PC-9 (cell line): ENCODE data around the gene CCNL1.

Experiments used
- CTCF ChIP-seq: fragments of 200-600 bp; sonication (generic); conservative IDR thresholded peaks from 2 replicates; pipeline ENCODE4 v1.6.1; 2017; ENCODE audit warnings: mixed run types, antibody characterized with exemption, mild to moderate bottlenecking, moderate library complexity
- EZH2 ChIP-seq: fragments of 200-600 bp; sonication (generic); IDR thresholded peaks from 2 replicates; pipeline ENCODE4 v1.8.0; 2017; ENCODE audit warnings: antibody characterized with exemption, low read depth

DNA sequence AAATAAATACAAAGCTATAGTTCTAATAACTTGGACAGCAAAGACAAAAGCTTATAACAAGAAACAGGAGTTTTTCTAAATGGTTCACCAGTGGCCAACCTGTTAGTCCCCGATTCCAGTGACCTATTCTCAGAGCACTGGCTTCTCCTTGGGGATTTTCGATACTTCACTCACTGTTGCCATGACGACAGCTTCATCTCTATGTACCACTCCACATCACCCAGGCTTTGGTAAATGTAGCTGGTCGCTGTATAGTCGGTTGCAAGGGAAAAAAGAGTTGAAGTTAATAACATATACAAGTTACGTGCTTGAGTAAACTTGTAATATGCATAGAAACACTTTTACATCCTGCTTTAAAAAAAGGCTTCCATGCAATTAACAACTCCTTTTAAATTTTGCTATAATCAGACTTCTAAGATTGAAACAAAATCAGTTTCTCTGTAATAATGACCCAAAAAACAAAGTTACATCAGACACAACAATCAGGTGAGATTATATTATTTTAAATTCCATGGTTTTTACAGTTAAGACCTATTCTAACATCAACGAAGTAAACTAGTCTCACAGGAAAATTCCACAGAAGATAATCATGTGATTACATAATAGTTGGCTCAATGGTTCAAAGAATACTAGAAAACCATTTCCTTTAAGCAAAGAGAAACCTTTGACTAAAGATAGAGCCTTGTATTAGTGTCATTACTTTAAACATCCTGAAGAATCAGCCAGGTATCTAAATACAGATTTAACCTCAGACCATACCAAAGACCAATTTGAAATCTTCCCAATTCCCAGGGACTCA is 2.9 kb downstream of the CCNL1 start:
- no peak for TF ChIP-seq CTCF
- no peak for TF ChIP-seq EZH2
